ENCODE results near the gene ARHGAP26. TPM values are rescaled to one million over a fixed set of nuclear protein-coding genes. Genes with fewer than 3 reads are reported as not detected.

The ARHGAP26 gene
- total and polyA plus RNA-seq, 7 donors: 5.4 to 25.5 (median 19.1) TPM

DNA sequence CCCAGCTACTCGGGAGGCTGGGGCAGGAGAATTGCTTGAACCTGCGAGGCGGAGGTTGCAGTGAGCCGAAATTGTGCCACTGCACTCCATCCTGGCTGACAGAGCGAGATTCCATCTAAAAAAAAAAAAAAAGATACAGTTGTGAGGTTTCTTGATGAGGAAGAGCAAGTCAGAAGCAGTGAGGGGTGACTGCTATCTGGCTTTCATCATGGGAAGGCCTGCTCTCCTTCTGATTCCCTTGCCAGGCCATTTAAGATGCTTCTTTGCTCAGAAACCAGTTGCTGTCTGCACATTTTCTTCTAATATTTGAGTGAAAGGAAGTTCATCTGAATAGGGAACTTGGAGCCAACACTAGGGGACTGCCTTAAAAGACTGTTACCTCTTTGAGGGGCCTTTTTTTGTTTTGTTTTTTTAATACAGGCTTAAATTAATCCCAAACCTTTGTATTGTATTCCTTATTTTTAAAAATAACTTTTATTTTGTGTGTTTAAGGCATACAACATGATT lies 201.9 kb downstream of the ARHGAP26 start:
- H3K4me3 ChIP-seq: no peak overlapping the region
- no peaks in the 10 kb centered on the region for H3K9me3 ChIP-seq
- intact Hi-C loops (cut with DNase I): no loop called here
- peak overlapping the region in 2 of 4 donors; percentile 21 to 50 for H3K27ac ChIP-seq
- H3K36me3 ChIP-seq: no peaks in the 10 kb centered on the region
- no peak for DNase-seq
- WGBS, 2 donors: 95 to 96% methylated on average over 5 of the region's 5 CpGs
- TF ChIP-seq POLR2A (IDR thresholded peaks at IDR 0.05): no peak
- peak in 2 of 4 donors; percentile 24 to 55 for TF ChIP-seq POLR2AphosphoS5 (IDR thresholded peaks at IDR 0.05)
- H3K27me3 ChIP-seq: no peaks in the 10 kb centered on the region
- H3K4me1 ChIP-seq: peaks cover 0 to 45% (median 18%) of the 10 kb centered on the region in 4 donors

DNA sequence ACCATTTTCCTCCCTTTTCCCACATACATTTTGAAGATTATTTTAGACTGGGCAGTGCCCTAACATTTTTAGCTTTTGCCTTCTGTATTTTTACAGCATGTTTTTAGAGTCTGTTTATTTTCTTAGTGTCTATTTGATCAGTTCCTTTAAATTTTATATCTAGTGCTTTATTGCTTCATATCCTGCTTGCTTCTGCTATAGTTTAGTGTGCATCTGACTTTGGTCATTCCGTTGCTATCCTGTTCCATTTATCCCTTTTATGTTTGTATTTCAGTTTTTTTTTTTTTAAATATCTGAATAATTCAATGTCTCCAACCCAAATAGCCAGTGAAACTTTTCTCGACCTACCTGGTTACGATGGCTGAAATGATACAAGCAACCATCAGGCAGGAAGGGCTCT lies 203.8 kb downstream of the ARHGAP26 start:
- no peak overlapping the region for H3K4me3 ChIP-seq
- intact Hi-C loops (cut with DNase I): no loop called here
- DNase-seq: no peak
- TF ChIP-seq, protein P1, sequence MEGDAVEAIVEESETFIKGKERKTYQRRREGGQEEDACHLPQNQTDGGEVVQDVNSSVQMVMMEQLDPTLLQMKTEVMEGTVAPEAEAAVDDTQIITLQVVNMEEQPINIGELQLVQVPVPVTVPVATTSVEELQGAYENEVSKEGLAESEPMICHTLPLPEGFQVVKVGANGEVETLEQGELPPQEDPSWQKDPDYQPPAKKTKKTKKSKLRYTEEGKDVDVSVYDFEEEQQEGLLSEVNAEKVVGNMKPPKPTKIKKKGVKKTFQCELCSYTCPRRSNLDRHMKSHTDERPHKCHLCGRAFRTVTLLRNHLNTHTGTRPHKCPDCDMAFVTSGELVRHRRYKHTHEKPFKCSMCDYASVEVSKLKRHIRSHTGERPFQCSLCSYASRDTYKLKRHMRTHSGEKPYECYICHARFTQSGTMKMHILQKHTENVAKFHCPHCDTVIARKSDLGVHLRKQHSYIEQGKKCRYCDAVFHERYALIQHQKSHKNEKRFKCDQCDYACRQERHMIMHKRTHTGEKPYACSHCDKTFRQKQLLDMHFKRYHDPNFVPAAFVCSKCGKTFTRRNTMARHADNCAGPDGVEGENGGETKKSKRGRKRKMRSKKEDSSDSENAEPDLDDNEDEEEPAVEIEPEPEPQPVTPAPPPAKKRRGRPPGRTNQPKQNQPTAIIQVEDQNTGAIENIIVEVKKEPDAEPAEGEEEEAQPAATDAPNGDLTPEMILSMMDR (IDR thresholded peaks at IDR 0.05): no peak
- no peak for TF ChIP-seq EP300 (IDR thresholded peaks at IDR 0.05)
- TF ChIP-seq POLR2AphosphoS5 (IDR thresholded peaks at IDR 0.05): no peak
- WGBS, 2 donors: 67 to 81% methylated on average over 3 of the region's 3 CpGs
- H3K9me3 ChIP-seq: no peaks in the 10 kb centered on the region
- H3K27me3 ChIP-seq: no peaks in the 10 kb centered on the region
- peaks cover 0 to 45% (median 18%) of the 10 kb centered on the region in 4 donors for H3K4me1 ChIP-seq
- no peak overlapping the region for H3K27ac ChIP-seq
- no peaks in the 10 kb centered on the region for H3K36me3 ChIP-seq

DNA sequence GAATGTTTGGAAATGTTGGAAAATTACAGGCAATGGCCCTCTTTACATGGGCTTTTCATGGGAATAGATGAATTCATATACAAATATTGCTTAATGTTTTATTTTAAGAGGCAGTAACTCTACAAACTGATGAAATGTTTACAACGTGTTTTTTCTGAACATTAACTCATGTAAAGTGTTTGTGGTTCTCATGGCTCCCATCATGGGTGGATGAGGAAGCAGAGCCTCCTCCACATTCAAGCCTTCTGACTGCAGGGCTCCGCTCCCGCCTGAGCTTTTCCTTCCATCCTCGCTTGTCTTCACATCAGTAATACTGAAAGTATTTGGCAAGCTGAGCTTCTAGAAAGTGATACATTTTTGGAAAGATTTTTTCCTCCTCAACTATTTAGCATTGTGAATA lies 204.2 kb downstream of the ARHGAP26 start:
- DNase-seq: no peak
- intact Hi-C loops (cut with DNase I): no loop called here
- TF ChIP-seq POLR2AphosphoS5 (IDR thresholded peaks at IDR 0.05) (no peak), EP300 (IDR thresholded peaks at IDR 0.05) (no peak), POLR2A (IDR thresholded peaks at IDR 0.05) (no peak)
- TF ChIP-seq, protein P1 (IDR thresholded peaks at IDR 0.05): no peak
- 72 to 84% methylated on average over 4 of the region's 4 CpGs for WGBS, 2 donors
- no peak overlapping the region for H3K4me3 ChIP-seq
- no peaks in the 10 kb centered on the region for H3K36me3 ChIP-seq
- no peaks in the 10 kb centered on the region for H3K27me3 ChIP-seq
- H3K27ac ChIP-seq: no peak overlapping the region
- H3K9me3 ChIP-seq: no peaks in the 10 kb centered on the region
- peaks cover 0 to 40% (median 14%) of the 10 kb centered on the region in 4 donors for H3K4me1 ChIP-seq

DNA sequence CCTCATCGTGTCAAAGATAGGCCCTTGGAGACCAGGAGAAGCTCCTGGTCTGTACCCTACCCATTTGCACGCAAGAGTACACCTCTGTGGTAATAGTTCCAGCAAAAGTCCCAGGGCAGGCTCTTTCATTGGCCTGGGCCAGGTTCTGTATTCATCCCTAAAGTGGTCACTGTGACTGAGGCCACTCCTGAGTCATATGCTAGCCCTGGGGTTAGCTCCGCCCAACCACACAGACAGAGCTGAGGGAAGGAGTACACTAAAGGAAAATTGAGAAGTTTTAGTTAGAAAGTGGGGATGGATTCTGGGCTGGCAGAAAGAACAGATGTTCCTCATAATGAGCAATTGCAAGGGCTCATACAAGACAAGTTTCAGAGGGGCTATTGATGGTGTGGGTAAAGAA lies 206.7 kb downstream of the ARHGAP26 start:
- H3K4me3 ChIP-seq: no peak overlapping the region
- no peaks in the 10 kb centered on the region for H3K36me3 ChIP-seq
- intact Hi-C loops (cut with DNase I): no loop called here
- H3K27me3 ChIP-seq: no peaks in the 10 kb centered on the region
- H3K4me1 ChIP-seq: peaks cover 0 to 37% (median 16%) of the 10 kb centered on the region in 4 donors
- no peak overlapping the region for H3K27ac ChIP-seq
- no peaks in the 10 kb centered on the region for H3K9me3 ChIP-seq
- TF ChIP-seq EP300 (IDR thresholded peaks at IDR 0.05): no peak
- no peak for TF ChIP-seq POLR2A (IDR thresholded peaks at IDR 0.05)
- TF ChIP-seq, protein P1 (IDR thresholded peaks at IDR 0.05): no peak
- TF ChIP-seq POLR2AphosphoS5 (IDR thresholded peaks at IDR 0.05): no peak
- 95 to 98% methylated on average over 3 of the region's 3 CpGs for WGBS, 2 donors
- no peak for DNase-seq

DNA sequence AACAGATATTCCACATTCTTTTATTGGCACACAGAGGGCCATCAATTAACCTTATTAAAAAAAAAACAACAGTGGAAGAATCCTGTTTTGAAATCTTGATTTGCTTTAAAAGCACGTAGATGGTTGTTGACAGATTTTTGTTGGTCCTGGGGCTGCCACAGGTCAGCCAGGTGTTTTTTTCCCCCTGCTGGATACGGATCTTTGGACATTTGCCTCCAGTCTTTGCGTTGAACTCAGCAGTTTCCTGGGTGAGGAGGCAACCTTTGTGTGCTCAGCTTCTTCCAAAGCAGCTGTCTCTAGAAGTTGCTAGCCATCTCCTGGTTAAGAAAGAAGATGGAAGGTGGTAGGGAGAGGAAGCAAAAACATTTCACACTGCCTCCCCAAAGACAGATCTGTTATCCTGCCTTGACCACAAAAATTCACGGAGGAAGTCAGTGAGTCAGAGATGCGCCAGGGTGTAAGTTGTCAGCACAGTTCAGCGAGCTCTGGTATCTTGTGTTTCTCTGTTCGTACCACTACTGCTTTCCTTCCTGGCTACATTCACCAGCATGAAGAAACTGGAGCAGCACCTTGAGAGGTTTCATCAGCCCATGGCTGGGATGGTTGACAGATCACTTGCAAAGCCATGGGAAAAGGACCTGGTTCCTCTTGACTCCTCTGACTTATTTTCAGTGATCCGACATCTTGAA lies 207.3 kb downstream of the ARHGAP26 start:
- no peak overlapping the region for H3K27ac ChIP-seq
- no peaks in the 10 kb centered on the region for H3K36me3 ChIP-seq
- WGBS, 2 donors: 64 to 89% methylated on average over 8 of the region's 8 CpGs
- no peaks in the 10 kb centered on the region for H3K9me3 ChIP-seq
- no peak overlapping the region for H3K4me3 ChIP-seq
- no peak for TF ChIP-seq POLR2A (IDR thresholded peaks at IDR 0.05)
- TF ChIP-seq POLR2AphosphoS5 (IDR thresholded peaks at IDR 0.05): no peak
- TF ChIP-seq, protein P1 (IDR thresholded peaks at IDR 0.05): no peak
- H3K27me3 ChIP-seq: no peaks in the 10 kb centered on the region
- H3K4me1 ChIP-seq: peaks cover 0 to 37% (median 19%) of the 10 kb centered on the region in 4 donors
- no peak for DNase-seq
- intact Hi-C loops (cut with DNase I): no loop called here

Measured in sigmoid colon (tissue), 7 donors.